ENCODE measurements around the gene CFAP77. TPM values are rescaled to one million over a fixed set of nuclear protein-coding genes. Genes with fewer than 3 reads are reported as not detected.

The CFAP77 gene
- polyA plus RNA-seq, 3 donors, result 1.3 to 1.7 (median 1.5) TPM

GRCh38 chr9:132478353-132479050 is 68.5 kb downstream of the CFAP77 start:
- no peak for DNase-seq (ENCODE audit: extremely low read depth in 1 of 11, low read depth in 9 of 11, low spot score in 4 of 11)

- DNase-seq (ENCODE audit: extremely low read depth in 1 of 11, low read depth in 9 of 11, low spot score in 4 of 11), result no peak
Observed at GRCh38 chr9:132479733-132480132, 69.7 kb downstream of the CFAP77 start.

GRCh38 chr9:132481053-132481849 is 71.2 kb downstream of the CFAP77 start:
- no peak for DNase-seq (ENCODE audit: extremely low read depth in 1 of 11, low read depth in 9 of 11, low spot score in 4 of 11)

GRCh38 chr9:132482196-132482813 is 72.3 kb downstream of the CFAP77 start:
- no peak for DNase-seq (ENCODE audit: extremely low read depth in 1 of 11, low read depth in 9 of 11, low spot score in 4 of 11)

- DNase-seq (ENCODE audit: extremely low read depth in 1 of 11, low read depth in 9 of 11, low spot score in 4 of 11), result no peak
Observed at GRCh38 chr9:132485393-132485792, 75.4 kb downstream of the CFAP77 start.

GRCh38 chr9:132486706-132487350 is 76.8 kb downstream of the CFAP77 start:
- DNase-seq (ENCODE audit: extremely low read depth in 1 of 11, low read depth in 9 of 11, low spot score in 4 of 11), result peak in 1 of 11 donors; percentile 45

GRCh38 chr9:132487351-132487791 is 77.4 kb downstream of the CFAP77 start:
- DNase-seq (ENCODE audit: extremely low read depth in 1 of 11, low read depth in 9 of 11, low spot score in 4 of 11), result no peak

GRCh38 chr9:132487980-132488535 is 78.0 kb downstream of the CFAP77 start:
- DNase-seq (ENCODE audit: extremely low read depth in 1 of 11, low read depth in 9 of 11, low spot score in 4 of 11), result no peak

- no peak for DNase-seq (ENCODE audit: extremely low read depth in 1 of 11, low read depth in 9 of 11, low spot score in 4 of 11)
Observed at GRCh38 chr9:132488626-132489025, 78.6 kb downstream of the CFAP77 start.

- no peak for DNase-seq (ENCODE audit: extremely low read depth in 1 of 11, low read depth in 9 of 11, low spot score in 4 of 11)
Observed at GRCh38 chr9:132489536-132489935, 79.5 kb downstream of the CFAP77 start.

- DNase-seq (ENCODE audit: extremely low read depth in 1 of 11, low read depth in 9 of 11, low spot score in 4 of 11), result no peak
Observed at GRCh38 chr9:132494857-132495256, 84.8 kb downstream of the CFAP77 start.

GRCh38 chr9:132497731-132498130 is 87.7 kb downstream of the CFAP77 start:
- no peak for DNase-seq (ENCODE audit: extremely low read depth in 1 of 11, low read depth in 9 of 11, low spot score in 4 of 11)

- no peak for DNase-seq (ENCODE audit: extremely low read depth in 1 of 11, low read depth in 9 of 11, low spot score in 4 of 11)
Observed at GRCh38 chr9:132498531-132499210, 88.7 kb downstream of the CFAP77 start.

- DNase-seq (ENCODE audit: extremely low read depth in 1 of 11, low read depth in 9 of 11, low spot score in 4 of 11), result no peak
Observed at GRCh38 chr9:132499251-132499650, 89.2 kb downstream of the CFAP77 start.

- no peak for DNase-seq (ENCODE audit: extremely low read depth in 1 of 11, low read depth in 9 of 11, low spot score in 4 of 11)
Observed at GRCh38 chr9:132500193-132500592, 90.2 kb downstream of the CFAP77 start.

GRCh38 chr9:132502480-132502879 is 92.5 kb downstream of the CFAP77 start:
- DNase-seq (ENCODE audit: extremely low read depth in 1 of 11, low read depth in 9 of 11, low spot score in 4 of 11), result no peak

- DNase-seq (ENCODE audit: extremely low read depth in 1 of 11, low read depth in 9 of 11, low spot score in 4 of 11), result no peak
Observed at GRCh38 chr9:132503116-132503515, 93.1 kb downstream of the CFAP77 start.

- no peak for DNase-seq (ENCODE audit: extremely low read depth in 1 of 11, low read depth in 9 of 11, low spot score in 4 of 11)
Observed at GRCh38 chr9:132504488-132504887, 94.5 kb downstream of the CFAP77 start.

Data from renal cortex interstitium (tissue), 11 donors.